HG02870 (cell line): ENCODE results near the gene MRPL43.
"Not testable (repeated sequence)": the region's sequence is repeated elsewhere in the genome, so short reads cannot be mapped to it uniquely, and the experiment has no call there.

ENCODE experiments used
- ATAC-seq: cut with Tn5 transposase; IDR thresholded peaks from one replicate; pipeline ENCODE4 v1.9.1; 2021; ENCODE audit warnings: mild to moderate bottlenecking, moderate library complexity; ENCODE audit not compliant: unreplicated experiment

Gene MRPL43

DNA sequence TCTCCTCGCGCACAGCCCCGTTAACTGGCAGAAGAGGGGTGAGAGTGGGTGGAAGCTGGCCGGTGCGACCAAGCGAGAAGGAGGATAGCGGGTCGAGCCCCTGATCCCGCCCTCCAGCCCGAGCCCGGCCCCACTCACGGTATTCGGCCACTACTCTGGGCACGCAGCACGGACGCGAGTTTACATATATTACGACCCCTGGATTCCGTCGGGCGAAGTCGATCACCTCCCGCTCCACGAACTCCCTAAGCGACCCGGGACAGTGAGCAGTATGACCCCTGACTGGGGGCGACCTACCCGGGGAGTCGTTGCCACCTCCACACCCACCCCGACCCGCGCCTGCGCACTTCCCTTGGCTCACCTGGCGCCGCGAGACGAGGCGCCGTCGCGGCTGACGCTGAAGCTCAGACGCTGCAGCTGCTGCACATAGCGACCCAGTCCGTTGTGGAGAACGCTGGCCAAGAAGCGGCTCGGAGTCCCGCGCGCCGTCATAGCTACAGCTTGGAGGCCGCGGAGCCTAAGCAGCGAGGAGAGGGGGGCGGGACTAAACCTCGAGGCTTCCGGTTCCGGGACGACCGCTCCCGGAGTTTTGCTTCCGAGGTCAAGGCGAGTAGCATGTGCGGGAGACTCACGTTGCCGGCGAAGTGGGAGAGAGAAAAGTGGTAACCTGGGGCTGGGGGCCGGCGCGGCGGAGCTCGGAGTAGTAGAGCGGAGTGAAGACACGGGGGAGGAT is at the start of gene MRPL43, which contains the start of gene TWNK:
Gene MRPL43 (minus strand): TSS at position 546 of the 733 bp plus-strand sequence. CDS start 54 bp downstream, at position 492.
Gene TWNK (plus strand): TSS at position 592 of the 733 bp plus-strand sequence. CDS start 668 bp downstream, outside the sequence.
- ATAC-seq = peak; percentile 74

DNA sequence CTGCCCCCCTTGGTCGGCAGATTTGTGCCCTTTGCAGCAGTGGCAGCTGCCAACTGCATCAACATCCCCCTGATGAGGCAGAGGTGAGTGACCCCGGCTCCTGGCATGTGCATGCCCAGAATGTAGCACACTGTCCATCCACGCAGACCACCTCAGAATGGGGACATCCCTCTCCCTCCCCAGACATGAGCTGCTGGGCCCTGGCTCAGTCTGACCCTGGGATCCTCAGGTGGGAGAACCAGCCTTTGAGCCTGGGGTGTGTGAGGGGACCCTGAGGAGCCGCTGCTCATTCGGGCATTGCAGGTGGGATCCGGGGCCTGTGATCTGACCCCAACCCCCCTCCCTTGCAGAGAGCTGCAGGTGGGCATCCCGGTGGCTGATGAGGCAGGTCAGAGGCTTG is 49.4 kb upstream of the MRPL43 start:
- no peak for ATAC-seq

DNA sequence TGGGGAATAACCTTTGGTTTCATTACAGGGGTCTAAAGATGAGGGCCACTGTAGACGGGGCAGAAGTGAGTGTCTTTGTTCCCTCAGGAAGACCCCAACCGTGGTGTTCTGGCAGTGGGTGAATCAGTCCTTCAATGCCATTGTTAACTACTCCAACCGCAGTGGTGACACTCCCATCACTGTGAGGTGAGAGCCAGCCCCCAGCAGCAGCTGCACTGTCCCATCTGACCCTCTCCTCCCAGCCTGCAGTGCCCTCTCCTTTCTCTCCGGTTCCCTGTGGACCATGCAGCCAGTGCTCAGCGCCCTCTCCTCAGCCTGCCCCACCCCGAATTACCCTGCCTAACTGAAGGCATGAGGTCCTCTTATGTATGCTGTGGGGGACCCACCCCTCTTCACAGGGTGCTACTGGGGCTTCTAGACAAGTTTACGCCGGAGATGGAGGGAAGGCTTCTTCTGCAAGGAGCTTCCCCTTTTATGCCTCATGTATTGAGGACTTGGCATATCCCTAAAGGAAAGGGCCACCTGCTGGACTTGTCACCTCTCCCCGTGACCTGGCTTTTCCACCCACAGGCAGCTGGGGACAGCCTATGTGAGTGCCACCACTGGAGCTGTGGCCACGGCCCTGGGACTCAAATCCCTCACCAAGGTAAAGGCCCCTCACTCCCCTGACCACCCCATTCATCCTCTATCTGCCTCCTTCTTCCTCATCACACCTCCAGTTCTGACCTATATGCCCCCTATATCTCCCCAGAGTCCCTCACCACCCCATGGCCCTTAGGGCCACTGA is 48.8 kb upstream of the MRPL43 start:
- ATAC-seq = no peak

DNA sequence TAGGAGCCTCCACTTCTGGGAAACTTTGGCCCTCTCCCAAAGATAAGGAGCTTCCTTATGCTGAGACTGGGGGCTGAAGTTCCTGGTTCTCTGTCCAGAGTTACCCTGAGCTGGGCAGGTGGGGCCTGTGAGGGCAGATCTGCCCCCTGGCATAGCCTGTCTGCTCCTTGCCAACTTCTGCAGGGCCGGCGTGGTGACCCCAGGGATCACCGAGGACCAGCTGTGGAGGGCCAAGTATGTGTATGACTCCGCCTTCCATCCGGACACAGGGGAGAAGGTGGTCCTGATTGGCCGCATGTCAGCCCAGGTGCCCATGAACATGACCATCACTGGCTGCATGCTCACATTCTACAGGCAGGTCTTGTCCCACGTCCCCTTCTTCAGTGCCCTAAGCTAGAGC is 48.0 kb upstream of the MRPL43 start:
- no peak for ATAC-seq

DNA sequence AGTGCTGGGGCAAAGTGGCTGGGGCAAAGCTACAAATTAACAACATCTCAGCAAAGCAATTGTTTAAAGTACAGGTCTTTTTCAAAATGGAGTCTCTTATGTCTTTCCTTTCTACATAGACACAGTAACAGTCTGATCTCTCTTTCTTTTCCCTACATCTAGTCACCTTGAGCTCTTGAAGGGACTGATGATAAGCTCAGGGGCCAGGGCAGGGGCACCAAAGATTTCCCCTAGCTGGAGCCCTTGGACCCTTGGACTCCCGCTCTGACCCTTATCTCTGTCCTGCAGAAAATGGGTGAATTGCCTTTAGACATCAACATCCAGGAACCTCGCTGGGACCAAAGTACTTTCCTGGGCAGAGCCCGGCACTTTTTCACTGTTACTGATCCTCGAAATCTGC is 47.1 kb upstream of the MRPL43 start:
- ATAC-seq = not testable (repeated sequence)

DNA sequence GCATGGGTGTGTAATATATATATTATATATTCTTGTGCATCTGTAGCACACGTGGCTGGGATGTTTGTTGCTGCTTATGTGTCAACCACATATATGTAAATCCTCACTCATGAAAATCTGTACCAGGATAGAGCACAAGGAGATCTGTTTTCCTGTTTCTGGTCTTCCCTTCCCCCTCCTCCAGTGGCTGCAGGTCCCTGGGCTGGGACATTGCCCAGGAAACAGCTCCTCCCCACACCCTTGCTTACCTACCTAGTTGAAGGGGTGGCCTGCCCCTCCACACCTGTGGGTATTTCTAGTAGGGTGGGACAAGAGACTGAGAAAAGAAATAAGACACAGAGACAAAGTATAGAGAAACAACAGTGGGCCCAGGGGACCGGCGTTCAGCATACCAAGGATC is 46.0 kb upstream of the MRPL43 start:
- ATAC-seq = no peak

DNA sequence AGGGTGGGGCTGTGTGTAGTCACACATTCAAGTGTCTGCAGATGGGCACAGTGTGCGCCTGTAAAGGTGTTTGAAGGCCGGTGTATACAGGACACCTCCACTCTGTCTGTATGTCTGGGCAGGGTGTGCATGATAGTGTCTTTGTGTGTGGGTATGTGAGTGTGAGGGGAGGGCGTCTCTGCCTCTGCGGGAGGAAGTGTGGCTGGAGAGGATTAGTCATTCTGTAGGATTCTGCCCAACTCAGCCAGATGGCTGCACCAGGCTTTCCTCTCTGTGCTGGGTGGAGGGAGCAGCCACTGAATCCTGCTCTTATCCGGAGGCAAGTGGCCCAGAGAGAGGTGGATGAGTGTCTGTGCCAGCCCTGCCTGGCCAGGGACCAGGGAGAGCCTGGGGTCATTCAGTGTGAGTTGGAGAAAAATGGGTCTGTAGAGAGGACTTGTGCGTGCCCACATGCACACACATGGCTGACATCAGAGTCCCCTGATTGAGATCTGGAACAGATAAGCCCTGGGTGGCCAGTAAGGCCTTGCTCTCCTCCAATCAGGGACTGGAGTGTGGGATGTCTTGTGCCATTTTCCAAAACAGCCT is 45.4 kb upstream of the MRPL43 start:
- ATAC-seq = no peak

DNA sequence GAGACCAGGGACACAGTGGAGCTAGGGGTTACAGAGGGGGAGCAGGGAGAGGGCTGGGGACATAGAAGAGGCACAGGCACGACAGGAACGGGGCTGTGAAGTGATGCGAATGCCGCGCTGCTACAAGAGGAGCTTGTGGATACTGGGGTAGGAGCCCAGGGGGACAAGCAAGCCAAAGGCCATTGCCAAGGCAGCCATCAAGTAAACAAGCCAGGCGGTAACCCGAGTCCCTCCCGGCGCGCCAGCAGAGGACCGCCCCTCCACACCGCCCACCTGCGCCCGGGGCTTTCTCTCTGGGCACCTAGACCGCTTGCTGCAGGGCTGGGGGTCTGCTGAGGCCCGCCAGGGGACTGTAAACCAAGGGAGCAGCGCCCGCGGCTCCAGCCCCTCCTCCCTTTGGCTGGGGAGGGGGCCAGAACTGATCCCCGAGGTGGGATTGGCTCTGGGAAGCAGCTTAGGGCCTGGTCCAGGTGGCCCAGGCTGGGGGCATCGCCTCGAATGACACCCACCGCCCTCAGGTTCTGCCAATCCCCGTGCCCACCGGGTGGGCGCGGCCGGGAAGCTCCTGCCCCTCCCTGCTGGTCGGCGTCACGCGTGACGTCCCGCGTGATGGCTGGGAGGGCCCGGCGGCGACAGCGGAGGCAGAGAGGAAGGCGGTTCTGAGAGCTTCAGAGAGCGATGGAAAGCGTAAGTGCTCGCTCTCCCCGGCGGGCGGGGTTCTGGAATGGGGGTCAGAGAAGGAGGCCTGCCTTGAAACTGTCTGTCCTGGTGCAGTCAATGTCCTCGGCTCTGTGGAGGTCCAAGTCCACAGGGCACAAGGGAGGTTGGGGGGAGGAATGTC is 44.7 kb upstream of the MRPL43 start:
- ATAC-seq = no peak

DNA sequence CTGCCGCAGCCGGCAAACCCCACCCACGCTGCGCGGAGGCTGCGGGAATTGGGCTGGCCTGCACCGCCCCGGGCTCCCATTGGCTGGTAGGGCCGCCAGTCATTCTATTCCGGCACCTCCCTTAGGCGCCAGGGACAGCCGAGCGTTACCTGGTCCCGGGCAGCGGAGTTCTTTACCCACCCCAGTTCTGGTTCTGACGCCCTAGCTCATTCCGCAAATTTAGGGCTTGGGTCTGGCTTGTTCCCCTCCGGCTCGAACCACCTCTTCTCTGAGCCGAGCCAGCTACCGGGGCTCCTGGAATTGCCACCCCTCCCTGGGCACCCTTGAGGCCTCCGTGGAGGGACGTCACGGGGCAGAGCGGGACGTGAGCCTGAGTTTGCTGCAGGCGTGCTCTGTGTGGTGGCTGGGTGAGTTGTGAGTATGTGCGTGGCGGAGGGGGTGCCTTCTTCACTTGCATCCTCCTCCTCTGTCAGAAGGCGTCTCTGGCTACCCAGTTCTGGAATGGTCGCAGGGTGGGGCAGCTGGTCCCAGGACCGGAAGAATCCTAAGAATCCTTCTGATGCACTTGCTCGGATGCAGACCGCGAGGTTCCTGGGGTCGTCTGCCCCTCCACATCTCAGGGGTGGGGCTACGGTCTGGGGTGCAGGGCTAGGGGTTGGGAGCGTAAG is 44.0 kb upstream of the MRPL43 start, which contains the start of the genes PDZD7 and SFXN3:
Gene PDZD7 (minus strand): TSS at position 2 of the 668 bp plus-strand sequence. CDS start 910 bp downstream, outside the sequence.
Gene SFXN3 (plus strand): TSS at position 107 of the 668 bp plus-strand sequence. CDS start 3,461 bp downstream, outside the sequence.
- ATAC-seq = peak; percentile 87

DNA sequence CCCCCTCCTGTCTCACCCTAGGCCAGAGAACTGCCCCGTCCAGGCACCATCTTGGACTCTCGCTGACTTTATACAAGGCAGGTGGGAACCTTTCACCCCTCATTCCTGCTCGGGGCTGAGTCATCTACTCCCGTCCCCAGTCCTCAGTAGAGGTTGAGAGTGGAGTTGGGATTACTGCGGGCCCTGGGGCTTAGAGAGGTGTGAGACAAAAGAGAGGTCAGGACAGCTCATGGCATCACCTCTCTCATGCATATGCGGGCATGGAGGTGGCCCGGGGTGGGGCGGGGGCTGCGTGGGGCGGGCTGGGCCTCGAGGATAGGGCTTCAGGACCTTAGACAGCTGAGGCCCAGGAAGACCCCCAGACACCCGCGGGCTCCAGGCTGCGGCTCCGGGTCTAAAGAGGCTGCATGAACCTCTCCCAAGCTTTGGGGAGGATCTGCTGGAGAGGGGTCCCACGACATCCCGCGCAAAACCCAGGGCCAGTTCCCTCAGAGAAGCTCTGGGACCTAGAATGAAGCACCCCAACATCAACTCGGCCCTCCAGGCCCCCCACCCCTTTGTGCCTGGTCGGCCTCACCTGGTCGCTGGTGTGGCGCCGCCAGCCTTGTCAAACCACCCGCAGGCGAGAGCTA is 43.3 kb upstream of the MRPL43 start:
- no peak for ATAC-seq

DNA sequence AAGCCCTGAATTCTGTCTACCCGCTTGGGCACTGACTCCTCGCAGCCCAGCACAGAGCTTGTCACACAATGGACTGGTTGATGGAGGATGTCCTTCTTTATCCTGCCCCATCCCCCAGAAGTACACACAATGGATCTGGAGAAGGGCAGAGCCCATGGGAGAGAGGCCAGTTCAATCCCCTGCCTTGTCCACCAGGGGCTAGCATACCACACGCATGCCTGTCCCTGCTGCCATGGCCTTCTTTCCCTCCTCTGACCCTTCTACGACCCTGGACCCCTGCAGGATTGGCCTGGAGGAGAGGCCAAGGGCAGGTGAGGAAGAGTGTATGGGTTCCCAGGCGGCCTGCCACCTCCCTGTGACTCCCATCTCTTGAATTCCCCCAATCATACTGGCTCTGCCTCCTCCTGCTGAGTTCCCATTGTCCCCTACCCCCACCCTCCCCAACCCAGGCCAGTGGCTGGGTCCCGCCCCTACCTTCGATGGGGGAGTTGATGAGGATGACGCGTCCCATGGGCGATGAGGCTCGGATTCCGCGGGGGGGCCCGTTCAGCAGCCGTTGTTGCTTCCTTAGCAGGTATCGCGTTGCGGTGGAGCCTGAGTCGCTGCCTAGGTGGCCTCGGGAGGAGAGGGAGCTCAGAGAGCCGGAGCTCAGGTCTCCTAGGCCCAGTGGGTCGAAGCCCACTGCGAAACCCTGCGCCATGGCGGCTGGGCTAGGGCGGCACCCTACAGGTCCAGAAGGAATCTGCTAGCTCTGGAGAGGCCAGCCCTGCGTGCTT is 42.4 kb upstream of the MRPL43 start:
- ATAC-seq = no peak

DNA sequence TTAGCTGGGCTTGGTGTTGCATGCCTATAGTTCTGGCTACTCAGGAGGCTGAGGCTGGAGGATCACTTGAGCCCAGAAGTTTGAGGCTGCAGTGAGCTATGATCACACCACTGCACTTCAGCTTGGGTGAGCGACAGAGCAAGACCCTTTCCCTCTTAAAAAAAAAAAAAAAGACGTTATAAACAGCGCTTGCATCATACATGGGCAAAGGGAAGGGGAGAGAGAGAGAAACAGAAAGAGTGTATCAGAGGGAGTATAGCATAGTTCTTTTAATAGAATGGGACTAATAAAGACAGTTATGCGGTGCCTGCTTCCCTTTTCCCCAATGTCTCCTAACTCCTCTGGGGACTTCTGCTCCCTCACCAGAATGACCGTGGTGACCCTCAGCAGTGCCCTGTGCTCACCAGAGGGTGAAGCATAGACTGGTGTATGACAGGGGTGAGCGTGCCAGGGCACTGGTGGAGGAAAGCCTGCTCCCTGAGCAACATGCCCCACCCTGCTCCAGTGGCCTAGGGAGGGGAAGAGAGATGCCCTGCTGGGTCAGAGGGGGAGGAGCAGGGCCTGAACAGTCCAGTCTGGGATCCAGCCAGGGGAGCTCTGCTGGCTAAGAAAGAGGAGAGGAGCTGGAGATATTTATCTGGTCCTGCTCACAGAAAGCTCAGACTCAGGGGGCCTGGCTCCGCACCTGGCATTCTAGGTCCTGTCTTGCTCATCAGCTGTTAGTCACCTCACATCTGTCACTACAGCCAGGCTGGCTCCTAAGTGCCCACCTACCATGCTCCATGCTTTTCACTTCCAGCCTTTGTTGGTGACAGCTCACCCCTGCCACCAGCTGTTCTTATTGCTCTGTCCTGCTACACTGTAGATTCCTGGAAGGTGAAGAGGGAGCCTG is 41.4 kb upstream of the MRPL43 start:
- ATAC-seq = no peak

DNA sequence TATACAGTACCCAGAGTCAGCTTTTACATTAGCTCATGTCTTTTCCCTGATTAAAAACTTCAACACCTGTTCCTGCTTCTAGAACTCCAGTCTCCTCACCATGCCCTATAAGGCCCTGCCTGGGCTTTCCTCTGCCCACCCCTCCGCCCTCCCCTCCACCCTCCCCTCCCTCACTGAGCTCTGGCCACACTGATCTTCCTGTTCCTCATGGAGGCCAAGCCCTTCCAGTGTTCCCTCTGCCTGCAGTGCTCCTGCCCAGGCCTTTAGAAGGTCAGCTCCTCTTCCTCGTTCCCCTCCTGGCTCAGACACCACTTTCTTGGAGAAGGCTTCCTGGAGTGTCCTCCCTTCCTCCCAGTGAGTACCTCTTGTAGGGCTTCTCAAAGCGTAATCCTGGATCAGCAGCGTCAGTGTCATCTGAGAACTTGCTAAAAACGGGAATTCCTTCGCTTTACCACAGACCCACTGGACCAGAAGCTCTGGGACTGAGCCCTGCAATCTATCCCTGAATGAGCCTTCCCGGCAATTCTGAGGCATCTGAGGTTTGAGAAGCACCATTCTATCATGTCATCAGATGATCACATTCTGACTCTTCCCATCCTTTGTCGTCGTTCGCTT is 39.9 kb upstream of the MRPL43 start:
- ATAC-seq = no peak

DNA sequence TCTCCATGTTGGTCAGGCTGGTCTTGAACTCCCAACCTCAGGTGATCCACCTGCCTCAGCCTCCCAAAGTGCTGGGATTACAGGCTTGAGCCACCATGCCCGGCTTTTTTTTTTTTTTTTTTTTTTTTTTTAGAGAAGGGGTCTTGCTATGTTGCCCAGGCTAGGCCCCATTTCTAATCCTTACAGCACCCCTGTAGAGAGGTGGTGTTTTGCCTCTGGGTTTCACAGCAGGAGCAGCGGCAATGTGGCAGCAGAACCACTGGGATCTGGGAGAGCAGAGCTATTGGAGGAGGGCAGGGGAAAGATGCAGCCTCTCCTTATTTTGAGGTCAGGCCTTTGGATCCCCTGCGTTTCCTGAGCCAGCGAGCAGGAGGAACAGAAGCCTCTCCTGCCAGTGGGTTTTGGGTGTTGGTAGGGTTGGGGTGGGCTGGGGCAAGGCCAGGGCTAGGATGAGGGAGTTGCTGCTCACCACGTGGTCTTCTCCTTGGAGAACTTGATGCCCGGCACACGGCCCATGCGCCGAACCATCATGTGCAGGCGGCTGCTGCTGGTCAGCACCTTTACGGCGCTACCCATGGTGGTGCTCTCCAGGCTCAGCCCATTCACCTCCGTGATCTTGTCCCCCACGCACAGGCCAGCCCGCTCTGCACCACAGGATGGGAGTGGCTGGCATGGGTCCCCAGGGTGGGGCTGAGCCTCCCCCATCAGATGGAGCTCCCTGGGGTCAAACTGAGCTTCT is 35.8 kb upstream of the MRPL43 start:
- no peak for ATAC-seq

DNA sequence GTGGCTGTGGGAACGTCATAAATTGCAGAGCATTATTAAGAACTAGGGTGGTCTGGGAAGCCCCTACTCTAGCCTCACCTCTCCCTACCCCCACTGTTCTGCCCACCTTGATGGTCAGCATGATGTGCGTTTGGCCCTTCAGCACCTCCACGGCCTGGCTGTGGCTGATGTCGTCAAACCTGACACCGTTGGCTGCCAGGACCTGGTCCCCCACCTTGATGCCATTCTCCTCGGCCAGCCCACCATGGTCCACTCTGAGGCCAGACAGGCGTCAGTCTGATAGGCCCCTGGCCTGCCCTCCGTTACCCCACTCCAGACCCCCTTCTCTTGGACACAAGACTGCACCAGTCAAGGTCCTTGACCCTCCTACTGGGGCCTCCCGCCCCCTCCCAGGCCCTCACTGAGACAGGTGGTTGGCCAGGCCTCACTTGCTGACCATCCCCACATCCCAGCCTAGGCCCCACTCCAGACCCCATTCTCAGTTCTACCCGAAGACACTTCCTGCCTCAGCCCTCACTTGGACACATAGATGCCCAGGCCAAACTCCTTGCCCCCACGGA is 34.5 kb upstream of the MRPL43 start:
- ATAC-seq = no peak

DNA sequence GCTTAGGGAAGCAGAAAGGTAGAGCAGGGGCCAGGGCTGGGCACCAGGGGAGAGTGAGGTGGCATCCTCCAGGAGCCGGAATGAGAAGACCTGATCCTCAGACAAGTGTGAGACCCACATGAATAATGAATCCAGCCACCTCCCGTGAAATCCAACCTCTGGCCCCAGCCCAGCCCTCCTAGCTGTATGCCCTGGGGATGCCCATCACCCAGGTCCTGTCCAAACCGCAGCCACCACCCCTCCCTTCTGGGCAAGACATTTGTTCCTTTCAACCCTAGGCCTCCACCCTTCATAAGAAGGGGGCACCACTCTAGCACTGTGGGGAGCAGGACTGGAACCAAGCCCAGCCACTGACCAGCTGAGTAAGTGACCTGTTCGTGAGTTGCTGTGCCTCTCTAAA is 33.9 kb upstream of the MRPL43 start:
- no peak for ATAC-seq
